ENCODE measurements around the gene TMEM255B.
"Not testable (repeated sequence)": the region's sequence is repeated elsewhere in the genome, so short reads cannot be mapped to it uniquely, and the experiment has no call there.

Gene TMEM255B

DNA sequence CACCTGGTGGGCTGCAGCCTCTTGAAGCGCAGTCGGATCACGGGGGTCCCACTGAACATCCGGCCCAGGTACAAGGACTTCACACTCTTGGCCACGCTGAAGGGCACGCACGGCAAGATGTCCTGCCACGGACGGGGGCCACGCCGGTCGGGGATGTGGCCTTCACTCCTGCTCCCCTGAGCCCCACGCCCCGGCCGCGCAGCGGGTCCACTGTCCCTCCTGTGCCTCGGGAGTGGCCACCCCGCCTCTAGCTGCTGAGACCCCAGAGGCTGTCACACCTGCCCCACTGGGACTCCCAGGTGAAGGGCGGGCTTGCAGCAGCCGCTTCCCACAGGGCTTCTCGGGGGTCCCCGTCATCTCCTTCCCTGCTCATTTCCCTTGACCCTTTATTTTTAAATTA is 73.6 kb downstream of the TMEM255B start:
- FAIRE-seq (no peak), DNase-seq (ENCODE audit: low spot score) (no peak)

DNA sequence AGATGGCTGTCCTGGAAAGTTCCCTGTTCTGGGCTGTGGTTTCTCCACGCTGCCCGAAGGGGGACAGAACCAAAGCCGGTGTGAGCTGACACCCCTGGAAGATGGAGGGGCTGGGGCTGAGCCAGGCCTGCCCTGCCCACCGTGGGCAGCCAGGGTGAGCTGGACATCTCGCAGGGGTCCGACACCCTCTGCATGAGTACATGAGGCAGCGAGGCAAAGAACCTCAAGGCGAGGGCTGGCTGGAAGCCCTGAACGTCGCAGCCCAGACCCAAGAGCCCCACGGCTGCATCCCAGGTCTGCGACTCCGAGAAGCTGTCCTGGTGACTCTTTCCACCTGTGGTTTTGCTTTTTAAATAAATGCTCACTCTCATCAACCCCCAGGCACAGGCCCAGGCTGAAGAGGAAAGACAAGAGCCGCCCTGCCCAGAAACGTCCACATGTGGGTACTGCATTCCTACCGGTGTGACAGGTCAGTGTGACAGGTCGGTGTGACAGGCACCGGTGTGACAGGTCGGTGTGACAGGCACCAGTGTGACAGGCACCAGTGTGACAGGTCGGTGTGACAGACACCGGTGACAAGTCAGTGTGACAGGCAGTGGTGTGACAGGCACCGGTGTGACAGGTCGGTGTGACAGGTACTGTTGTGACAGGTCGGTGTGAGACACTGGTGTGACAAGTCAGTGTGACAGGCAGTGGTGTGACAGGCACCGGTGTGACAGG is 74.2 kb downstream of the TMEM255B start:
- no peak for DNase-seq (ENCODE audit: low spot score)

DNA sequence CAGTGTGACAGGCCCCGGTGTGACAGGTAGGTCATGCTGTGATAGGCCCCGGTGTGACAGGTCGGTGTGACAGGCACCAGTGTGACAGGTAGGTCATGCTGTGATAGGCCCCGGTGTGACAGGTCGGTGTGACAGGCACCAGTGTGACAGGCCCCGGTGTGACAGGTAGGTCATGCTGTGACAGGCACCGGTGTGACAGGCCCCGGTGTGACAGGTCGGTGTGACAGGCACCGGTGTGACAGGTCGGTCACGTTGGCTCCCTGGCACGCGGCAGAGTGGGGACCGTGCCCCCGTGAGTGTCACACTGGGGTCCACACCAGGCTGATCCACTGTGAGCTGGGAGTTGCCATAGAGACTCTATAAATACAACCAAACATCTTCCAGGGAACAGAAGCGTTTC is 75.0 kb downstream of the TMEM255B start:
- not testable (repeated sequence) for FAIRE-seq

More for the DNA sequence above, 74.2 kb downstream of the TMEM255B start:
- FAIRE-seq = peak; percentile 99

DNA sequence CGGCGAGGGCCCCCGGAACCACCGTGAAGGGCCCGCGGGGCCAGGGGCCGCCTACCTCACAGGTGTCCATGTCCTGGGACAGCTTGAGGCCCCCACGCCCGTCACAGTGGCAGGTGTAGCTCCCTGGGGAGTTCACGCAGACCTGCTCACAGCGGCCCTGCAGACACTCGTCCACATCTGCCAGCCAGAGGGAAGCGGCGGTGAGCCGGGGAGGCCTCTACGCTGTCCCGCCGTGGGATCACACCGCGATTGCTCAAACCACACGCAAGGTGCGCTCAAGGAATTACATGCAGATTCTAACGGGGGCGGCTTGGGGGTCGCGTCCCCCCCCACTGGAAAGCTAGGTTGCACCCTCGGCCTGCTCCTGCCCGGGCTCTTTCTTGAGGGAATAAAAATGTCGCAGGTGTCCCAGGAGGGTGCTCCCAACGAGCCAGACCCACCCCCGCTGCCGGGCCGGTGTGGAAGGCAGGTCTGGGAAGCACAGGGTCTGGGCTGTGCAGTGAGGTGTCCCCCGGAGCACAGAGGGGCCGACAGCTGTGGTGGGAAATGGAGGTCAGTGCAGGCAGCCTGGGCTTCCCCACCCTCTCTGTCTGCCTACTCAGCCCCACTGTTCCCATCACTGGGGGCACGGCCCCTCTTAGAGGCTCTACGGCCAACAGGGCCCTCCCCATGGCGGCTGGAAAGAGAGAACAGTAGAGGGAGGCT is 75.6 kb downstream of the TMEM255B start:
- no peak for FAIRE-seq
- DNase-seq (ENCODE audit: low spot score) = no peak

More for the DNA sequence above, 75.0 kb downstream of the TMEM255B start:
- not testable (repeated sequence) for DNase-seq (ENCODE audit: low spot score)

DNA sequence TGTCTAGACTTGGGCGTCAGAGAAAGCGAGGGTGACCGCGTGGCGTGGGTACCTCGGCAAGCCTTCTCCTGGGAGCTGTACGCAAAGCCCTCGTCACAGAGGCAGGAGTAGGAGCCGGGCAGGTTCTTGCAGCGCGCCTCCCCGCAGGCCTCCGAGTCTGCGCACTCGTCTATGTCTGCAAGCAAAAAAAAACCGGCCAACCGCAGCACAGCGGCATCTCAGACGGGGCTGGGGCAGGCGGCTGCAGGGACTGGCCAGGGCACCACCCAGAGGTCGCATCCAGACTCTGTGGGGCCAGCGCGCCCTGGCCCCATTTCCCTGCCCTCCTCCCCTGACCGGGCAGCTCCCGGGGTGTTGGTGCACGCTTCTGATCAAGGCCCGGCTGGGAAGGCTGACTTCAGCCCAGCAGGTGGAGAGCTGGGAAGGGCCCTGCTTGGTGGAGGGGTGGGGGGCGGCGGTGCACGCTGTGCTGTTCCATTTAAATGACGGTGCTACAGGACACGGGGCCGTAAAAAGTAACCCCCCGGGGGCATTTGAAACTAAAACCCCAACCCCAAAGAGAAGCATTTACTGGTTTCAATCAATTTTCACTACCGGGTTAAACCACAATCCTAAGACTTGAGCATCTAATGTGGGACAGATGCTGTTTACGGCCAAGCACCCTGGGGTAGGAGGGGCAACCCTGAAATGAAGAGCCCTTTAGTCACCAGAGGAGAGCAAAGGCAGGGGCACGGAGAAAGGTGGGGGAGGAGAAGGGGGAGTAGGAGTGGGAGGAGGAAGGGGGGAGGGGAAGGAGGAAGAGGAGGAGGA is 76.6 kb downstream of the TMEM255B start:
- DNase-seq (ENCODE audit: low spot score) (peak; percentile 80), FAIRE-seq (peak; percentile 90)

DNA sequence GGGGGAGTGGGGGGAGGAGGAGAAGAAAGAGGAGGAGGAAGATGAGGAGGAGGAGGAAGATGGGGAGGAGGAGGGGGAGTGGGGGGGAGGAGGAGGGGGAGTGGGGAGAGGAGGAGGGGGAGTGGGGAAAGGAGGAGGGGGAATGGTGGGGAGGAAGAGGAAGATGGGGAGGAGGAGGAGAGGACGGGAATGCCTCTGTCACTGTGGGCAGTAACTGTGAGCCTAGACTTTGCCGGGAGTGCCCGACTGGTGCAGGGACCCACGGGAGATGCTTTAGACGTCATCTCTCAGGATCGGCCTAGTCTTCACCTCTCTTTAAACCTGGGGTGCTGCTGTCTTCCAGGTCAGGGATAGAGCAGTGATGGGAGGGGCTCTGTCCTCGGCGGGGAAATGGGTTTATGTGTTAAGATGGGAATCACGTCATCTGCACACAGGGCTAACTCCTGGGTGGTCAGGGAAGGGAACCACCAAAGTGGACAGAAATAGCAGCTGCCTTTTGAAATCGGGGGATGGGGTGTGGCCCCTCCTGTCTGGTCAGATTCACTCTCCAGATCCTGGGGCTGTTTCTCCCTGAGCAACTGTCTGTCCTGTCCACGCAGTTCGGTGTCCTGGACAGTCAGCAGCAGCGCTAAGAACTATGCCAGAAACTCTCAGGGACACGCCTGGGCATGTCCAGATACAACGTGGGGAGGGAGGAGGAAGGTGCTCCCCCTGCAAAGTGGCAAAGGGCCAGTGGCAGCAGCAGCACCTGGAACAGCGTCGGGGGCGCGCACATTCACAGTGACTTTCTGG is 77.9 kb downstream of the TMEM255B start:
- DNase-seq (ENCODE audit: low spot score) (peak; percentile 83), FAIRE-seq (peak; percentile 95)

DNA sequence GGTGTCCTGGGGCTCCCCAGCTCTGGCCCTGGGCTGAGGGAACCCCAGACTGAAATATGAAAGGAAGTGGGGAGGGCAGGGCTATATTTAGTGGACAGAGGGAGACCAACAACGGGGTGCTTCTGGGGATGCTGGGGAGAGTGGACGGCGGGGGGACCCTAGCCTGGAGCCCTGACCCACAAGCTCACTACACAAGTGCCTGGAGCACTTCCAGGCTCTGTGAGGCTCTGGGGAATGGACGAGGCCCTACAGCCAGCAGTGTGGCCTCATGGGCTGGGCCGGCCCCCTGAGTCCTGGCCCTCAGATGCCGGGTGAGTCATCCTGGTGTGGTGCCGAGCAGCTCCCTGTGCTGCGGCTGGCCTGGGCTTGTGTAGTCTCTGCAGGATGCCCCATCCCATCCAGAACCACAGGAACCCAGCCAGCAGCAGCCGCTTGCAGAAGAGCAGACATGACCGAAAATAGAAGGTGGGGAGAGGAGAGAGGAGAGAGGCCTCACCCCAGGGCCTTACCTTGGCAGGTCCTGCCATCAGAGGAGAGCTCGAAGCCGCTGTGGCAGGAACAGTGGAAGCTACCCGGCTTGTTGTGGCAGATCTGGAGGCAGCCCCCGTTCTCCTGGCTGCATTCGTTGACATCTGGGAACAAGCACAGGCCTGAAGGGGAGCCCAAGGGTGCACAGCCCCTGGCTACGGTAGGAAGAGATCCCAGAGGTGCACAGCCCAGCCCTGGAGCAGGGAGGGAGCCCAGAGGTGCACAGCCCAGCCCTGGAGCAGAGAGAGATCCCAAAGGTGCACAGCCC is 78.7 kb downstream of the TMEM255B start:
- no peak for FAIRE-seq
- peak; percentile 96 for DNase-seq (ENCODE audit: low spot score)

DNA sequence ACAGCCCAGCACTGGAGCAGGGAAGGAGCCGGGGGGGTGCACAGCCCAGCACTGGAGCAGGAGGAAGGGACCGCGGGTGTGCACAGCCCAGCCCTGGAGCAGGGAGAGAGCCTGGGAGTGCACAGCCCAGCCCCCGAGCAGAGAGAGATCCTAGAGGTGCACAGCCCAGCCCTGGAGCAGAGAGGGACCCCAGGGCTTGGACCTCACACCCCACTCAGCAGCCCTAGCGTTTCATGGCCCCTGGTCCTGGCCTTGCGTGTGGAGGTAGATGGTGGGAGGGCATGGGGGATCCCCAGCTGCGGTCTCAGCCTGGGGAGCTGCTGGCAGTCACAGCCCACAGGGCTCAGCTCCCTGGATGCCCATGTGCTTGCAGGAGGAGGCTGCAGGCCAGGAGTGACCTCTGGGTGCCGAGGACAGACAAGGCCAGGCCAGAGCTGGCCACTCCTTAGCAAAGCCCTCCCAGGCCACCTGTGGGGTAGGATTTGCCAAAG is 79.7 kb downstream of the TMEM255B start:
- no peak for DNase-seq (ENCODE audit: low spot score)
- no peak for FAIRE-seq

DNA sequence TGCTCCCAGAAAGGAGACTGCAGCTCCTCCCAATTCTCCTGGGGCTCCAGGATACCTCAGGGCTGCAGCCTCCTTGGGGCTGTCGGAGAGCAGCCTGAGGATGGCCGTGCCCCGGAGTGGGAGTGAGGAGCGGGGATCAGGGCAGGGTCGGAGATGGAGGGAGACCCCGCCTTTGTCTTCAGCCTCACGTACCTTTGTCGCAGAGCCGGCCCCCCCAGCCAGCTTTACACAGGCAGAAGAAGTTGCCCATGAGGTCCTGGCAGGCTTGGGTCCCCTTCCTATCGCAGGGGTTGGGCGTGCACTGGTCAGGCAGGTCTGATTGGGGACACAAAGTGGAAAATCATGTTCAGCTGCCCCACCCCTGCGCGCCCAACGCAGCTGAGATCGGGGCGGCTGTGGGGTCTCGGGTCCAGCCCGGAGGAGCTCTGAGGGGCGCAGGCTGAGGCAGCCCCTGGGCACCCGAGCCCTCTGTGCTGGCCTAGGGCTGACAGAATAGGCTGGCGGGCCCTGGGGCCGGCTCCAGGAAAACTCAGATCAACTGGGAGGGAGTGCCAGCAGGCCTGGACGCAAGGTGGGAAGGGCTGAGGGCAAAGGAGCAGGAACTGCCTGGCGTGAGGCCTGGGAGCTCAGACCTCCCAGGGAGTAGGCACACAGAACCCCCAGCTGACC is 80.6 kb downstream of the TMEM255B start:
- FAIRE-seq = peak; percentile 23

DNA sequence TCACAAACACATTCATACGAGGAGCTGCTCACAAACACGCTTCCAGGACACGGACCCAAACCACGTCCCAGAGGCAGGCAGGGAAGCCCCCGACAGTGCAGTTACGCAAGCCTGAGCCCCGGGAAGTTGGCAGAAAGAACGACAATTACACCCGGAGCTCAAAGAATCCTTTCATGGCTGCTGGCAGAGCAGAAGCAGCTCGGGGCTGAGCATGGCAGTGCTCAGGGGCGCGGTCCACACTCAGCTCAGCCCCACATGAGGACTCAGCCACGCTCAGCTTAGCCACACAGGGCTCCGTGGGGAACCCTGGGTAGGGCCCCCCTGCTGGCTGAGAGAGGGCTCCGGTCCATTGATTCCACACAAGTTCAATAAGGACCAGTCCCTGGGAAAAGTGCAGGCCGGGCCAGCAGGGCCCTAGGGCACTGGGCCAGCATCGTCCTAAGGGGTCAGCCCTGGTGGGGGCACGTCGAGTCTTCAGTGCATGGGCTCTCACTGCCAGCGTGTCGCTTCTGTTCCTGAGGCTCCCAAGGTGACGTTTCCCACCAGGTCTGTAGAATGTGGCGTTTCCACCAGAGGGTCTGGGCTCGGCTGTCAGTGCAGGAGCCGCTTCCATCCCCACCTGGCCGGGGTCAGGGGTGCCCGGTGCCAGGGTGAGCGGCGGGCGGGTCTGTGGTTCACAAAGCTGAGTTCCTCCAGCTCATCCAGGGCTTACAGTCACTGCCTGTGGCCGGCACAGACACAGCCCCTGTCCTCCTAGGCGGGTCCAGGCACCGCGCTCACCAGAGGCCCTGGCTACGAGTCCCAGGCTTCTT is 81.7 kb downstream of the TMEM255B start:
- DNase-seq (ENCODE audit: low spot score) (no peak), FAIRE-seq (peak; percentile 5)

More for the DNA sequence above, 80.6 kb downstream of the TMEM255B start:
- no peak for DNase-seq (ENCODE audit: low spot score)

DNA sequence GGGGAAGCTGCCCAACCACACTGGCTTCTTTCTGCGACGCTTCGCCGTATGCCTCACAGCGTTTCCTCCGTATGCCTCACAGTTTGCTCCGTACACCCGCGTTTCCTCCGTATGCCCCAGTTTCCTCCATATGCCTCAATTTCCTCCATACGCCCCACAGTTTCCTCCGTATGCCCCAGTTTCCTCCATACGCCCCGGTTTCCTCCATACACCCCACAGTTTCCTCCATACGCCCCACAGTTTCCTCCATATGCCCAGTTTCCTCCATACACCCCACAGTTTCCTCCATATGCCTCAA is 82.3 kb downstream of the TMEM255B start:
- FAIRE-seq (no peak), DNase-seq (ENCODE audit: low spot score) (no peak)

DNA sequence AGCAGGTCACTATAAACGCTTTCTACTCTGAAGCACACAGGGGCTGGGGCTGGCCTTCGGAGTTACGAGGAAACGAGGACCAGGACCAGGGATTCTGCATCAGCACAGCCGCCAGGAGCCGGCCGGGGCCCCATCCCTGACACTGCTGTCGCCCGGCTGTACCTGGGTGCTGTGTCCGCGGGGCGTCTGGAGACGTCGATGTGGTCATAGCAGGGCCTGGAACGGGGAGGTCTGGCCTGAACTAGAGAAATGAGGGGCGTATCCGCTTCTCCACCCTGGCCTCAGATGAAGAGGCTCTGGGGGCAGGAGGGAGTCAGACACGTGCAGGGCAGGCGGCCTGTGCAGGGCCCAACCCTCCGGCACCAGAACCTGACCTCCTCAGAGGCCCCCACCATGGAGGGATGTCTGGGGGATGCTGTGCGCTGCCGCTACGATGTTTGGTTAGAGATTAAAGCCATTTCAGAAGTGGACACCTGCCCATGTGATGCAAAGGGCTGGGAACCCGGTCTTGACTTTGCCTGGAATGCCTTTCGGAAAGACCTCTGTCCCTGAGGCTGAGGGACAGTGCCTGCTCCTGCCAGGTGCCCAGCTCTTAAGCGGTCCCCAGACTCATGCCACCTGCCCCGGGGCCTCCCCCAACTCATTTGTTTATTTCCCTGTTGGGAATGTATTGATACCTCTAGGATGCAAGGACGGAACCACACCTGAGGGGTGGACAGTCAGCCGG is 83.5 kb downstream of the TMEM255B start:
- FAIRE-seq = no peak
- DNase-seq (ENCODE audit: low spot score) = no peak

DNA sequence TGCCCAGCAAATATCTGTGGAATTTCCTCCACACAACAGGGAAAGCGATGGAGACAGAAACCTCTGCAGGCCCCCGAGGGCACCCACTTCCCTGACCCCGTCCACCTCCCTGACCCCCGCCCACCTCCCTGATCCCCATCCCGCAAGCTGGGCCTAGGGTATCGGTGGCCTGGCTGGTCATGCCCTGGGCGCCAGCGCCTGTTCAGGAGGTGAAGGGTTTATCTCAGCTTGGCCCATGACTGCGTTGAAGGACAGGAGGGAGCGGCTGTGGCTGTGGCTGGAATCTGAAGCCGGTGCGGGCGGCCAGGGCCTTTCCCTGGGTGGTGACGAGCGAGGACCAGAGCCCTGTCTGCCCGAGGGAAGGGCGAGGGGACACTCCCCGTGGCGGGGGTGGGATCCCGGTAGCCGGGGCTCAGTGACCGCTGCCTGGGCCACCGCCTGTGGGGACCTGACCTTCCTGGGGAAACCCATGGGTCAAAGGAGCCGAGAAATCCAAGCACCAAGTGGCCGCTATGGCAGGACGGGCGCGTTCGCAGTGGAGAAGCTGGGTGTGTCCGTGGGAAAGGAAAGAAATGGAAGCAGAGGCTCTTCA is 84.1 kb downstream of the TMEM255B start:
- FAIRE-seq (no peak), DNase-seq (ENCODE audit: low spot score) (no peak)

DNA sequence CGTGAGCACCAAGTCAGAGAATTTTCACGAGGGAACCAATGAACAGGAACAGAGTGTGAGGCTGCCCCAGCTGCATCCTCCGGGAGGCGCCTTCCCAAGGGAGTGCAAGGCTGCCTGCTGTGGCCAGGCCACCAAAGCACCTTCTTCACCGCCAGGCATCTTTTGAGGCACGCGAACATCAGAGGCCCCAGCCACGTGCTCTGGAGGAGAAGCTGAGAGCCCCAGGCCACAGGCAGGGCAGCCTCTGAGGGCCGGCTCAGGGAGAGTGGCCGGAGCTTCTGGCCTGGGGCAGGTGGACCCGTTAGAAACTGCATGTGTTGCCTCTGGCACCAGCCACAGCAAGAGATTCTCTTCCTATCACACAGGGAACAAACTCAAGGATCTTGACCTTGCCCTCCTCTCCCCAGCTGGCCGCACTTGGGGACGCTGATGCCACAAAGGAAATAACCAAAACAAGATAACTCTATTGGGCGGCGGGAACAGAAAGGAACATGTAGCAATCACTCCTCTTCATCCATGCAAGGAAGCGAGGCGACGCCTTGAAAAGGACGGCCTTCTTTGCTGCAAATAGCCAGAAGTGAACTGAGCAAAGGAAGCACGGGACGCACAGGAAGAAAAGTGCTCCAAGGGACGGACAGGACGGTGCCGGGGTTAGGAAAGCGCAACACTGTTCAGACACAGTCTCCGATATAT is 85.0 kb downstream of the TMEM255B start:
- no peak for DNase-seq (ENCODE audit: low spot score)
- no peak for FAIRE-seq

DNA sequence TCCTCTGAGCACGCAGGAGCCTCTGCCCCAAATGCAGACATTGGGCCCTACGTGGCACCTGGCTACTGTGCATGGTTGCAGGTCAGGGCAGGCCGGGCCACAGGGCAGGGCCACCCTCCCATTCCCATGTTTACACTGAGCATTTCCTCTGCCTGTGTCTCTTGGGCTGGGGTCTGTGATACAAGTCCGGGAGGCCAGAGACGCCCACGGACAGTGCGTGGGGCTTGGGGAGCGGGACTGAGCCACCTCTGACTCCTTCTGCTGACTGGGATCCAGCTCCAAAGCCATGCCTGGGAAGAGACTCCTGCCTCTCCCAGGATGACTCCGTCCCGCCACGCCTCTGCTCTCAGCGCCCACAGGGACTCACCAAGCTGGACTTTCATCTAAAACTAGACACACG is 86.0 kb downstream of the TMEM255B start:
- DNase-seq (ENCODE audit: low spot score) (no peak), FAIRE-seq (no peak)

DNA sequence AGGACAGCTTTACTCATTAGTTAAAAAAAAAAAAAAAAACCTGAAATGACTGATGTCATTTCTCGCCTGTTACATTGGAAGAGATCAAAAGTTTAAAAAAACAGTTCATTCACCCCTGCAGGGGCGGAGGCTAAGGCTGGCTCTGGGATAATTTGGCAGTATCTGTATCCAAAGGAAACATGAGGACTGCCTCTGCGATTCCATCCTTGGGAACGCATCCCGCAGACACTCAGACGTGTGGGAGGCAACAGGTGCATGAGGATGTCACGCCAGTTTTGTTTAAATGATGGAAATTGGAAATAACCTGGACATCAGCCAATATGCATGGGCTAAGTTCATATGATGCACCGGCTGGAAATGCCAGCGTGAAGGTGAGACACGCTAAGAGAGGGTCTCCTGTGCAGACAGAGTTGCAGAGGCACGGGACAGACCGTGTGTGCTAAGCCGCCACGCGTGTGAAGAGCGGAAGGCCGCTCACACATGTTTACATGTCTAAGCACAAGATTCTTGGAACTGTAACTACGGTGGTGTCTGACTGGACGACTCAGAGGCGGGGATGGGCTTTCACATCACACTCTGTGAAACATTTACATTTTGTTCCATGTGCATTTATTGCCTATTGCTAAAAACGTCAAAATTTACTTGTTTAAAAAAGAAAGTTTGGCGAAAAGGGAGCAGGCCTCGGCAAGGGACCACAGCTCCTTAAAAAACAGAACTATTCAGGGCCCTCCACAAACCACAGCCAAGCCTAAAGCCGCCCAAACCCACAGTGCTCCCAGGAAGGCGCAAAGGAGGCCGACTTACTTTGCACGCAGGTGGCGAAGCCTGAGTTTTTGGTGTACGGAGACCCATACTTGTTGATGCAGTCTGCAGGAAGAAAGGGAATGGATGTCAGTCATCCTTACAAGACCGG is 87.0 kb downstream of the TMEM255B start:
- DNase-seq (ENCODE audit: low spot score) (no peak), FAIRE-seq (peak; percentile 53)
